GM12878 (cell line): Measurements from ENCODE around the gene TMEM256.

Experiments
- EZH2 ChIP-seq: IDR thresholded peaks from 2 replicates; pipeline ENCODE4 v1.6.1; 2012; ENCODE audit warnings: low read depth, mild to moderate bottlenecking, control low read depth, inconsistent platforms, low read length, borderline replicate concordance; ENCODE audit not compliant: control insufficient read depth
- POLR2A ChIP-seq: IDR thresholded peaks from 2 replicates; pipeline ENCODE4 v1.6.1; 2011; ENCODE audit warnings: low read depth, mild to moderate bottlenecking, low read length
- TF ChIP-seq, protein P1 (sequence below): IDR thresholded peaks from 2 replicates; pipeline ENCODE4 v1.6.1; 2011; ENCODE audit warnings: borderline replicate concordance, low read depth, mild to moderate bottlenecking, moderate library complexity, mixed read lengths, low read length; ENCODE audit not compliant: insufficient read depth; ENCODE audit errors: extremely low read length
- TF ChIP-seq, protein P2 (sequence below), 3 experiments: IDR thresholded peaks in 2 of 3; conservative IDR thresholded peaks in 1 of 3; 2 replicates each; pipeline ENCODE4 v1.5.1; 2011; ENCODE audit warnings: low read depth in 3 of 3, low read length in 3 of 3, mild to moderate bottlenecking in 3 of 3, control low read depth in 2 of 3, moderate library complexity in 2 of 3, inconsistent platforms in 1 of 3, mixed read lengths in 1 of 3; ENCODE audit not compliant: control insufficient read depth in 2 of 3, insufficient read depth in 1 of 3; ENCODE audit errors: extremely low read depth in 1 of 3

DNA sequence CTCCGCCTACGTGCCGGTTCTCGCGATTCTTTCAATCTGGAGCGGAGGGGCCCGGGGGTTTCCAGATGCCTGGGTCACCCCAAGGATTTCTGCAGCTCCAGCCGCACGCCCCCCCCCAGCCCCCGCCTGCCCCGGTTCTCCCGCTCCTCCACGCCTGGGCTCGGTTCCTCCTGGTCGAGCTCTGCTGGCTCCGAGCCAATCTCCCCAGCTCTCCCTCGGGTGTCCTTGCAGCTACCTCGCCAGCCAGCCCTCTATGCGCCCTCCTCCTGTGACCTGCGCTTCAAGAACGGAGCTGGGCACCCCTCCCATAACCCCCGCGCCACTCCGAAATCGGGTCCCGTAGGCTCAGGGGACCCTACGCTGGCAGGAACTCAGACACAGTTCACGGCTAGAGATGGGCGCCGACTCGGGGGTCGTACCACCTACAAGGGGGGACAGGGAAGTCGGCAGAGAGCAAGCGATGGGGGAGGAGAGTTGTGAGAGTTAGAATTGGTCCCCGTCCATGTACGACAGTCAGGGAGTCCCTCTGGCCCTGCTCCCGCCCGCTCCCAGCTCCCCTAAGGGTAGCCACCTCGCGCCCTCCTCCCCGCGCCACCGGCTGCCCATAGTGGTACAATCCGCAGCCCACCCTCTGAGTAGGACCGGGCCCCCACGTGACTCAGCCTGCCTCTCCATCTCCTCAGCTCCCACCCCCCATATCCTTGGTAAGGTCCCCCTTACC is 36.4 kb upstream of the TMEM256 start:
- TF ChIP-seq, protein P1, sequence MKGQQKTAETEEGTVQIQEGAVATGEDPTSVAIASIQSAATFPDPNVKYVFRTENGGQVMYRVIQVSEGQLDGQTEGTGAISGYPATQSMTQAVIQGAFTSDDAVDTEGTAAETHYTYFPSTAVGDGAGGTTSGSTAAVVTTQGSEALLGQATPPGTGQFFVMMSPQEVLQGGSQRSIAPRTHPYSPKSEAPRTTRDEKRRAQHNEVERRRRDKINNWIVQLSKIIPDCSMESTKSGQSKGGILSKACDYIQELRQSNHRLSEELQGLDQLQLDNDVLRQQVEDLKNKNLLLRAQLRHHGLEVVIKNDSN, result peak; percentile 81
- TF ChIP-seq, protein P2, sequence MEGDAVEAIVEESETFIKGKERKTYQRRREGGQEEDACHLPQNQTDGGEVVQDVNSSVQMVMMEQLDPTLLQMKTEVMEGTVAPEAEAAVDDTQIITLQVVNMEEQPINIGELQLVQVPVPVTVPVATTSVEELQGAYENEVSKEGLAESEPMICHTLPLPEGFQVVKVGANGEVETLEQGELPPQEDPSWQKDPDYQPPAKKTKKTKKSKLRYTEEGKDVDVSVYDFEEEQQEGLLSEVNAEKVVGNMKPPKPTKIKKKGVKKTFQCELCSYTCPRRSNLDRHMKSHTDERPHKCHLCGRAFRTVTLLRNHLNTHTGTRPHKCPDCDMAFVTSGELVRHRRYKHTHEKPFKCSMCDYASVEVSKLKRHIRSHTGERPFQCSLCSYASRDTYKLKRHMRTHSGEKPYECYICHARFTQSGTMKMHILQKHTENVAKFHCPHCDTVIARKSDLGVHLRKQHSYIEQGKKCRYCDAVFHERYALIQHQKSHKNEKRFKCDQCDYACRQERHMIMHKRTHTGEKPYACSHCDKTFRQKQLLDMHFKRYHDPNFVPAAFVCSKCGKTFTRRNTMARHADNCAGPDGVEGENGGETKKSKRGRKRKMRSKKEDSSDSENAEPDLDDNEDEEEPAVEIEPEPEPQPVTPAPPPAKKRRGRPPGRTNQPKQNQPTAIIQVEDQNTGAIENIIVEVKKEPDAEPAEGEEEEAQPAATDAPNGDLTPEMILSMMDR (IDR thresholded peaks at IDR 0.05 in 2 of 3, conservative IDR thresholded peaks at IDR 0.05 in 1 of 3; ENCODE audit: control insufficient read depth in 2 of 3, extremely low read depth in 1 of 3, insufficient read depth in 1 of 3, low read depth in 3 of 3, low read length in 3 of 3), result no peak
- TF ChIP-seq EZH2, result no peak
- peak; percentile 54; the same call in 1 of the 2 replicates for TF ChIP-seq POLR2A
